Measurements from ENCODE around the gene ATP6V0C.

DNA sequence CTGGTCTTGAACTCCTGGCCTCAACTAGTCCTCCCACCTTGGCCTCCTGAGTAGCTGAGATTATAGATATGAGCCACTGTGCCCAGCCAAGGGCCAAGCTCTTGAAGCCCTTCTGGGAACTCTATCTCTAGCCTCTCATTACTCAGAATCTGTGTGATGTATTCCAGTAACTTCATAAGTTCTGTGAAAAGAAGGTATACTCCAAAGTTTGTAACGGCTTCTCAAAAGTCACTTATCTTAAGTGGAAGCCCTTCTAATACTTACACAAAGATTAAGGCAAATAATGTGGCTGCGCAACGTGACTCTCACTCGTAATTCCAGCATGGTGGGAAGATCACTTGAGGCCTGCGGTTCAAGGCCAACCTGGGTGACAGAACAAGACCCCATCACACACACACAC is 19.1 kb upstream of the ATP6V0C start:
- TF ChIP-seq, protein P1, sequence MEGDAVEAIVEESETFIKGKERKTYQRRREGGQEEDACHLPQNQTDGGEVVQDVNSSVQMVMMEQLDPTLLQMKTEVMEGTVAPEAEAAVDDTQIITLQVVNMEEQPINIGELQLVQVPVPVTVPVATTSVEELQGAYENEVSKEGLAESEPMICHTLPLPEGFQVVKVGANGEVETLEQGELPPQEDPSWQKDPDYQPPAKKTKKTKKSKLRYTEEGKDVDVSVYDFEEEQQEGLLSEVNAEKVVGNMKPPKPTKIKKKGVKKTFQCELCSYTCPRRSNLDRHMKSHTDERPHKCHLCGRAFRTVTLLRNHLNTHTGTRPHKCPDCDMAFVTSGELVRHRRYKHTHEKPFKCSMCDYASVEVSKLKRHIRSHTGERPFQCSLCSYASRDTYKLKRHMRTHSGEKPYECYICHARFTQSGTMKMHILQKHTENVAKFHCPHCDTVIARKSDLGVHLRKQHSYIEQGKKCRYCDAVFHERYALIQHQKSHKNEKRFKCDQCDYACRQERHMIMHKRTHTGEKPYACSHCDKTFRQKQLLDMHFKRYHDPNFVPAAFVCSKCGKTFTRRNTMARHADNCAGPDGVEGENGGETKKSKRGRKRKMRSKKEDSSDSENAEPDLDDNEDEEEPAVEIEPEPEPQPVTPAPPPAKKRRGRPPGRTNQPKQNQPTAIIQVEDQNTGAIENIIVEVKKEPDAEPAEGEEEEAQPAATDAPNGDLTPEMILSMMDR (IDR thresholded peaks at IDR 0.05): no peak
- TF ChIP-seq POLR2AphosphoS5 (IDR thresholded peaks at IDR 0.05) (no peak), POLR2A (IDR thresholded peaks at IDR 0.05) (no peak)

Measured in breast epithelium (tissue), 3 donors.